DMS153 treated with DMSO at 0.1 percent for 48 hours (cell line): Measurements from ENCODE around the gene PARVB.
"Not testable (repeated sequence)": the region's sequence is repeated elsewhere in the genome, so short reads cannot be mapped to it uniquely, and the experiment has no call there.

Source experiments
- DNase-seq: peaks from one replicate; lab custom pipeline; 2025; ENCODE audit not compliant: unreplicated experiment; lab: John Stamatoyannopoulos, UW

Gene PARVB

DNA sequence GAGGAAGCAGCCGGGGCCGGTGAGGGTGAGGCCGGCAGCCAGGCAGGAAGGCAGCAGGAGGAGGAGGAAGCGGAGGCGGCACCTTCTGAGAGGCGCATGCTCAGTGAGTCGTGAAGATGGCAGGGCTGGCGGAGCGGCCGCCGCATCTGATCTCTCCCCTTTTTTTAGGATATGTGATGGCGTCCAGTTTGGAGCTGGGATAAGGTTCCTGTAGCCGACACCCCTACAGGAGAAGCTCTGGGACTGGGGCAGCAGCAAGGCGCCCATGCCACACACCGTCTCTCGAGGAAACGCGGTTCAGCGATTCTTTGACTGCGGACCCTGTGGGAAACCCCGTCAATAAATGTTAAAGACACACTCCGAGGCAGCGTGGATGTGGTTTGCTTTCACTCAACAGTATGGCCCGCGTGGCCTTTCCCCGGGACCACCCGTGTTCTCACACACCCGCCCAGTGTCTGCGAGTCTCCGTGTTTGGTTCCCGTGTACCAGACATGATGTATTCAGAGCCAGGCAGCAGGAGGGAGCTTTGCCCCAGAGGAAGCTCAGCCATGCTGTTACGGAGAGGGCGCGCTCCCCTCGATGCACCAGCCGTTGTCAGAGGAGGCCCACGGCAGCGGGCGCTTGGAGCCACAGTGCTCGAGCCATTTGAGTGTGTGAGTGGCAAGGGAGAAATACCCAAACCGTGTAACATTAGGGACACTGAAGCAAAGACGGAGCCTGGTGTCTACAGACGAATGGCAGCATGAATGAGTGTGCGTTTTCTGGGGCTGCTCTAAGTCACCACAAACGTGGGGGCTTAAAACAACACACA is 27.7 kb upstream of the PARVB start:
- DNase-seq: no peak

DNA sequence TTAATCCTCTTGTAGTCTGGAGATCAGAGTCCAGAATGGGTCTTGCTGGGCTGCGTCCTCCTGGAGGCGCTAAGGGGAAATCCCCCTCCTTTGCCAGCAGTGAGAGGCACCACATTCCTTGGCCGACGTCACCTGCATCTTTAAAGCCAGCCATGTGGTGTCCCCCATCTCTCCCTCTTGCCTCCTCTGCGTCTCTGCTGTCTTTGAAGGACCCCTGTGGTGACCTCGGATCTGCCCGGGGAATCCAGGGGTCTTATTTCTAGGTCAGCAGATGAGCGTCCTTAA is 27.2 kb upstream of the PARVB start:
- no peak for DNase-seq

DNA sequence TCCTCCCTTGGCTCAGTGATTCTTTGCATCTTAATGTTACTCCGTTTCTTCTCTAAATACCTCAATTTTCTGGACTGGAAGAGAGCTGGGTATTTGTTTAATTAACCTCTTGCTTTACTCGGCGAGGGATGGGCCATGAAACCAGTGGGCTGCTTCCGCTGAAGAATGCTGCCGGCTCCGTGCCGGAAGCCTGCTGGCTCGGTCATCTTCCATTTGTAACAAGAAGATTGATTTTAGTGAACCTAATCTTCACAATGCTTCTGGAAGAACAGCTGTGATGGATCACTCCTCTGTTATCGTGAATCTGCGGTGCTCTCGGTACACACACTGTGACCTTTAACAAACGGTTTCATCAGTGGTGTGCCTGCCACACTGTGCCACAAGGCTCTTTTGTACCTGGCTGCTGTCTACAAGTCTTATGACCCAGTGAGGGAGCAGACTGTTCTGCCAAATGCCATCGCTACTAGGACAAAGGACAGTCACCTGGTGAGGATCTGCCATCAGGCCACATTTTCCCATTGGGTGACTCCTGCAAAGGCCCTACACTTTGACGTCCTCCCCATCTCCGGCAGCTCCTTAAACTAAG is 25.3 kb upstream of the PARVB start:
- no peak for DNase-seq

DNA sequence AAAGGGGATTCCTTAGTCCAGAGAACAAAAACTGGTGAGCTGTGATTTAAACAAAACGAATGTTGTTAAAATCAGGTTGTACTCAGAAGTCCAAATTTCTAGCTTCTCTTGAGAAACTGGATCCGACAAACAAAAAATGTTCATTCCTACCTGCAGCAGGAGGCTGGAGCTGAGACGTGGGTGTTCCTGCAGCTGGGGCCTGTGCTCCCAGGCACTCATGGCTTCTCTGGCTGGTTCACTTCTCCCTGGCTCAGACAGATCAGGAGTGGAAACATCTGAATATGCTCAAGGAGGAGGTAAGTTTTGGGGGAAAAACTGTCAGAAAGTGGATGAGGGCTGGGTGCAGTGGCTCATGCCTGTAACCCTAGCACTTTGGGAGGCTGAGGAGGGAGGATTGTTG is 24.7 kb upstream of the PARVB start:
- no peak for DNase-seq

DNA sequence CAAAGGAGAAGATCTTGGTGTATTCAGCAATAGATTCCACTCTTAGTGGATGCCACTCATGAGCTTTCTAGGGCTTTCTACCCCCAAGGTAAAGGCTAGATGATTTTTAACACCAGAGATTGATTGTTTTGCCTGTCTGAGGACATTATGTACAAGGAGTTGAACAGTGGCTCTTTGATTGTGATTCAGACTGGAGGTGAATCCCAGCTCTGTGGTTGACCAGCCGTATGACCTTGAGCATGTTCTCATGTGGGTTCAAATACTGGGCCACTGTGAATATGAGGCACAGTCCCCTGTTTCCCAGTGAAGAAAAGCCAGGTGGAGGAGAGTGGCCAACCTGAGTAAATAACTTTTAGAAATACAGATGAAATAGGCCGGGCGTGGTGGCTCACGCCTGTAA is 24.0 kb upstream of the PARVB start:
- DNase-seq: no peak

DNA sequence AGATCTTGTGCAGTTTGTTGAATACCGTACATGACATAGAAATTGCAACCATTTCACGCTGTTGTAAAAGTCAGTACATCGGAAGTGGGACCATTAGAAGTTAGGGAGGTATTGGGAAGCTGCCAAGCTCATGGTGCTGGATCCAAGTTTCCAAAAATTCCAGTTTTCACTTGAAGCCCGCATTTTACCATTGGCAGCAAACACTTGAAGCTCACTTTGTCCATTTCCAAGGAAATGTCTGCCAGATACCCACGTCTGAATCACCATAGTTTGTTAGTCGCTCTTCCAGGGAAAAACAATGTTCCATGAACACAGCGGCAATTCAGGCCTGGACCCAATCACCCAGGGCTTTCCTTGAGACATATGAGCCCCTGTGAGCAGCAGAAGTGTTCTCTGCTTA is 22.6 kb upstream of the PARVB start:
- DNase-seq: no peak

DNA sequence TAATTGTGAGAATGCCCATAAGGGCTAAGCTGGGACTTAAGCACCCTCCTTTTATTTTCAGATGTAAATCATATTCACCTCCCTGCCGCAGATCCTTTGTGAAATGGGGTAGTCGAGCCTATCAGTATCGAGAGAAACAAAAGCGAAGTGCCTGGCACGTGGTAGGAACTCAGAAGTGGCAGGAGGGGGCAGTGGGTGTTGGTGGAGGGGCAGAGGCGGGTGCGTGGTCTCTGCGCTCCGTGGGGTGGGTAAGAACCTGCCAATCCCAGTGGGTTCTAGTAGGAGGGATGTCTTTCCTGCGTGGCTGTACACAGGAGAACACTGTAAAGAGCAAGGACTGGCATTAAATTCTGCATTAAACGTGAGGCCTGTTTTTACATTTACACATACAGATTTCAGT is 21.8 kb upstream of the PARVB start:
- no peak for DNase-seq

DNA sequence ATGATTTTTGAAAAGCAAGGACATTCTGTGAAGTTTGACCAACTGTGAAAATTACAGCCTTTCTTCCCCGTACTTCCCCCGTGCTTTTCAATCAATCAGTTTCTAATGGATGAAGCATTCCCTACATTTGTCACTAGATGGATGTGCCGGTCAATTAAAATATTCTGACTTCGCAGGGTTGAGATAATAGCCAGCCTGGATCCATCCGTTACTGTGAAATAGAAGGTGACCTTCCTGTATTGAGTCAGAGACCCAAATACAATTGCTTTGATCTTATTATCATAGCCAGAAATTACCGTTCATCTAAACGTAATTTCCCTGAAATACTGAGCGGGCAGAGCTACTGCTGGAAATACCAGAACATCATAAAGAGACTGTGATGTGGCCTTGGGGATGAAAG is 21.1 kb upstream of the PARVB start:
- DNase-seq: no peak

DNA sequence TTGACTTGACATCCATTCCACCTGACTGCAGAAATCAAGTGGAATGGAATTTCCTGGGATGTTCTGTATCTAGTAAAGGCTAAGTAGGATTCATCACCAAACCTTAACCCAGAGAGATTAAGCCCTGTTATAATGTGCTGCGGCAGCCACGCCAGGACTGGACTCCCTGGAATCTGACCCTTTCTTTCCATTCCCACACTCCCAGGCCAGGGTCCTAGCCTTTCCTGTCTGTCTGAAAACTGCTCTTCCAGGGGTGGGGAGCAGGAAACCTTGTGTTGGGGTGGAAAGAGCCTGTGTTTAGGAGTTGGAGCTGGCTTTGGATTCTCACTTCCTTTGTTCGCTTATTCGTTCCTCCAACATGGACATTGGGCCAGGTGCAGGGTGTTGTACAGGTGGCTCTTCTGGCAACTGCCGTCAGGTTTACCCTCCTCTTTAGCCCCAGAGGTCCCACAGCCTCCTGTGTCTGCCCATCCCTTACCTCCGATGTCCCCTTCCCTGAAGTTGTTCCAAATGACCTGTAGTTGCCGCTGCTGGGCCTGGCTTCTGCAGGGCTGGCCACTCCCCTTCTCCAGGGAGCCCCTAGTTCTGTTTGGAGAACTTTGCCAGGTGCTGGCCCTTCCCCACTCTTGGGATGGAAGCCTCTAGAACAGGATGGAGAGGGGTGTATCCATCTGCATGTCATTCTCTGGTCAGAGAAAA is 20.5 kb upstream of the PARVB start:
- DNase-seq: no peak

DNA sequence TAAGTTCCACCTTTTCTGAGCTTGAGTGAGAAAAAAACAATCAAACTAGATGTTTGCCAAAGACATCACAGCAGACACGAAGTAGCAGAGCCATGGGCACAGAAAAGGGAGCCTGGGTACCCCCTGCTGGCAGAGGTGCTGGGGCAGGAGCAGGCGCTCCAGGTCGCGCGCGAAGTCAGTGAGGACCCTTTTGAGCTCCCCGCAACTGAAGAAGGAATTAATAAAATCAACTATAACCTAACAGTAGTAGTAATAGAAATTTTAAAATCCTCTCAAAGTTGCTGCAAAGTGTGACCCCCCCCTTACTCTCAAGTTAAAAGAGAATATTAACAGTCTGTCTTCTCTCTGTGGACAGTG is 20.0 kb upstream of the PARVB start:
- DNase-seq: no peak

DNA sequence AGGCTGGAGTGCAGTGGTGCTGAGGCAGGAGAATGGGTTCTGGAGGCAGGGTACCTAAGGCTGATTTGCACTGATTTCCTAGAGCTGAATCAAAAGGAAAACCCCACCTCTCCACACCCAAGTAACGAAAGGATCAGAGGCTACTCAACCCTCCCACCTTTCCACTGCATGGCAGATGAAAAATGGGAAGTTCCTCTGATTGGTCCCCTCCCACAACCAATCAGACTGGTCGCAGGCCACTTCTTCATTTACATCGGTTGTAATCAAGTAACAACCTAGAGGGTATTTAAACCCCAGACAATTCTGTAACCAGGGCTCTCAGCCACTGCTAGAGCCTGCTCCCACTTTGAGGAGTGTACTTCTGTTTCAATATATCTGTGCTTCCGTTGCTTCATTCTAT is 18.6 kb upstream of the PARVB start:
- DNase-seq: no peak

DNA sequence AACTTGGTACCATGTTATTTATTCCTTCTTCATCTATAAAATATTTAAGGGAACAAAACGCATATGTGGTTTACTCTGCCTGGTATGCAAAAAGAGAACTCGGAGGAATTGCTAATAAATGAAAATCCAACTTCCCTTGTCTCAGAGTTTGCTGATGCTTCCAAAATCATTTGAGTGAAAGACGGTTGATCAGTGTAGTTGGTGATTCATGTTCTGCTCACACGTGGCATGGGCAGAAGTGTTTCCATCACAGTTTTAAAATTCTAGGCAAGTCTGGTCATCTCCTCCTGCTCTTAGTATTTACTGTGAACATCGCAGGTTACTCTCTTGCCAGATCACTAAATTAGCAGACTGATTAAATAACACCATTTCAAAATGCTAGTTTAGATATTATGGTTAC is 11.9 kb upstream of the PARVB start:
- DNase-seq: no peak

DNA sequence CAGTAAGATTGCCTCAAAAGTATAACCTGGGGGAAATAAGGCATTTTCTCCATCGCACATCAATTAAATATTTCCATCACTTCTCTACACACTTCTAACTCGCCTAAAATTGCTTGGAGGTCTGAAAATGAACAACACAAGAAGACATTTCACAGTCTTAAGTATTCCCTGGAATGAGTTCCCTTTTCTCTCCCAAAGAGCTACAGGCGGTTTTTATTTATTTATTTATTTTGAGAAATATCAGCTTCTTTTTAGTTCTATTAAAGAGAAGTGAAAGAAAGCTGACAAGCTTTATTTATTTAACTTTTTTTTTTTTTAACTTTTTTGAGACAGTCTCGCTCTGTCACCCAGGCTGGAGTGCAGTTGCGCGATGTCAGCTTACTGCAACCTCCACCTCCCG is 11.5 kb upstream of the PARVB start:
- no peak for DNase-seq

DNA sequence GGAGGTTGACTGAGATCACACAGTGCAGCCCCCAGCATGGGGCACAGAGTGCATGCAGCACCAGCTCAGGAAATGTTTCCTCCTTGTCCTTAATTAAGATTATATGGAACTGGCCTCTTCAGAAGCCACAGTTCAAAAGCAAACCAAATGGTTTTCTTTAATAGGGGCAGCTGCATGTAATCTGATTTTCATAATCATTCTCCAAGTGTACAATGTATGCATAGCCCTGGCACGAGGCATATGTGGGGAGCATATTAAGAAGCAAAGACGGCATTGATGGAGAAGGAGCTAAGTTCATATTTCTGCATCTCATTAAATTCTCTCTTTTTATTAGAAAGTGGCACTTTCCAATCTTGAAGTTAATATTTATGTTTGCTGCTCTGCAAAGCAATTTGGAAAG is 9.9 kb upstream of the PARVB start:
- DNase-seq: no peak

DNA sequence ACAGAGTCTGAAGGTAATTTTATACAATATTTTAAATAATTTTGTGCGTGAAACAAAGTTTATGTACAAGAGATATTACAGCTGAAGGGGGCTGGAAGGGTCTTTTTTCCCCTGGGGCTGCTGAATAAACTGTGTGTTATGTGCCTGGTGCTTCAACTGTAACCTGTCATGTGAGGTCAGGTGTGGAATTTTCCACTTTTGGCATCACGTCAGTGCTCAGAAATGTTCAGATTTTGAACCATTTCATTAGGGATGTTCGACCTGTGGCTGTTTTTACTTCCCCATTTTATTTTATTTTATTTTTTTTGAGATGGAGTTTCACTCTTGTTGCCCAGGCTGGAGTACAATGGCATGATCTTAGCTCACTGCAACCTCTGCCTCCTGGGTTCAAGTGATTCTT is 7.5 kb upstream of the PARVB start:
- not testable (repeated sequence) for DNase-seq

DNA sequence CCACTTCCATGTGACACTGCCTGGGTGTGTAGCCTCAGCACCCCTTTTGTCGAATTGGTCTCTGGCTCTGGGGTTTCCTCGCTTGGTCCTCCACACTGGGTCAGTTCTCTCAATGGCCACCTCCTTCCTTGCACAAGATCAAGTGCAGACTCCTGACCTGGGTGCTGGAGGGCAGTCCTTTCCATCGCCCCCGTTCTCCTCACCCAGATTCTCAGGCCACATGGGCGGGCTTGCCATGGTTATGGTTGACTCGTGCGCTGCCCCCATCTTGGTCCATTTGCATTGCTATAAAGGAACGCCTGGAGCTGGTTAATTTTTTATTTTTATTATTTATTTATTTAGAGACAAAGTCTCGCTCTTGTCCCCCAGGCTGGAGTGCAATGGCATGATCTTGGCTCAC is 5.5 kb upstream of the PARVB start:
- DNase-seq: no peak

DNA sequence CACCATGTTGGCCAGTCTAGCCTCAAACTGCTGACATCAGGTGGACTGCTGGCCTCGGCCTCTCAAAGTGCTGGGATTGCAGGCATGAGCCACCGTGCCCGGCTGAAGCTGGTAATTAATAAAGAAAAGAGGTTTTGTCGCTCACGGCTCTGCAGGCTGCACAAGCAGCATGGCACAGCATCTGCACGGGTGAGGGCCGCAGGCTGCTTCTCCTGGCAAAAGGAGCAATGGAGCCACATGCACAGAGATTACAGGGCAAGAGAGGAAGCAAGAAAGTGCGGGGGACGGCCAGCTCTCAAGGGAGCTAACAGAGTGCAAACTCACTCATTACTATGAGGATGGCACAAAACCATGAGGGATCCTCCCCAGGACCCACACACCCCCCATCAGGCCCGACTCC is 4.7 kb upstream of the PARVB start:
- DNase-seq: no peak

DNA sequence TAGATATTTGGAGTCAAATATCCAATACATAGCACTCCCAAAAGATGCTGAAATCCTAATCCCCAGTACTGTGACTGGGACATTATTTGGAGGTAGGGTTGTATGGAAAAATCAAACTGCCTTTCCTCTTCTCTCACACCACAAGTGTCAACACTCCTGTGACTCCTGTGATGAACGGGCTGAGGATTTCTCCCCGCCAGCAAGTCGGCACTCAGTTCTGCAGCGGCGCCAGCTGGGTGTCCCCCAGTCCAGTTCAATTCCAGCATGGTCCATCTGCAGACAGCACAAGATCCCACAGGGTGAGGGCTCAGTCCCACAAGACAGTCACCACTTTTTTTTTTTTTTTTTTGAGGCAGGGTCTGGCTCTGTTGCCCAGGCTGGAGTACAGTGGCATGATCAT is 4.3 kb upstream of the PARVB start:
- DNase-seq: no peak

DNA sequence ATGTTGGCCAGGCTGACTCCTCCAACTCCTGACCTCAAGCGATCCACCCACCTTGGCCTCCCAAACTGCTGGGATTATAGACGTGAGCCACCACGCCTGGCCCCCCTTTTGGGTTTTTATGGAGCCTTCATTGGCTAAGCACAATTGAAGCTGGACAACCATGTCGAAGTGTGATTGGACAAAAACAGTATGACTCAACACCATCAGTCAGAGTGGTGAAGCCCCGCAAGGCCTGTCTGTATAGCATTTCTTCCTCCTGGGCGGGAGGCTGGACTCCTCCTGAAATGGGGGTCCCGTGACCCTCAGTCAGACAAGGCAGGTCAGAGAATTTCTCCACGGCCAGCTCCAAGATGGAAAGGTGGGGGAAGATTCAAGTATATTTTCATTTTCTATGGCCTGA is 3.1 kb upstream of the PARVB start:
- no peak for DNase-seq

DNA sequence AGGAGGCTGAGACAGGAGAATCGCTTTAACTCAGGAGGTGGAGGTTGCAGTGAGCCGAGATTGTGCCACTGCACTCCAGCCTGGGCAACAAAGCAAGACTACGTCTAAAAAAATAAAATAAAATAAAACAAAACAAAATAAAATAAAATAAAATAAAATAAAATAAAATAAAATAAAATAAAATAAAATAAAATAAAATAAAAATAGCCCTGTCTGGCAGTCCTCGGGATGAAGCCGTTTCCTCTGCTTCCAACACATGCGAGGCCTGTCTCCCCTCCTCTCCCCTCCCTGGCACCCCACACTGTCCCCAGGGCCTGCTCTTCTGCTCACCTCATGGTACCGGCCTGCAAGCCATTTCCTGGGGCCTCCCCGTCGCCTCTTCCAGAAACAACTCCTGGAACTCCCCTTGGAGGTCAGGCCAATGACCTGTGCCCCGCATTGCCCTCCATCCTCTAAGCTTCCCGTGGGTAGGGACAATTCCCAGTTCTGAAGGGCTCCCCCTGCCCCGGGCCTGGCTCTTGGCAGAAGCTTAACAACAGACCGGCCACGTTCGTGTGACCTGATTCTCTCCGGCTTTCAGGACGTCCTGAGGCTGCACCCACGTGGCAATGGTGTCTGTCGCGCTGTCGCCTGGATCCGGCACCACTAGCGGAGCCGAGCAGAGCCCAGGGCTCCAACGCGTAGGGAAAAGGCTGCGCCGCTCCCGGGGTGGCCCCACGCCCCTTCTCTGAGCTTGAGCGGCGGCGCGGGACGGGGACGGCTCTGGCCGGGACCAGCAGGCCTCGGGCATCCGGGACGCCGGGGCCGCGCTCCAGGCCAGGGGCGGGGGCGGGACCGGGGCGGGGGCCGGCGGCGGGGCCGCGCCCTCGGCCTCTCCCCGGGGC is 456 bp upstream of the PARVB start:
- no peak for DNase-seq

DNA sequence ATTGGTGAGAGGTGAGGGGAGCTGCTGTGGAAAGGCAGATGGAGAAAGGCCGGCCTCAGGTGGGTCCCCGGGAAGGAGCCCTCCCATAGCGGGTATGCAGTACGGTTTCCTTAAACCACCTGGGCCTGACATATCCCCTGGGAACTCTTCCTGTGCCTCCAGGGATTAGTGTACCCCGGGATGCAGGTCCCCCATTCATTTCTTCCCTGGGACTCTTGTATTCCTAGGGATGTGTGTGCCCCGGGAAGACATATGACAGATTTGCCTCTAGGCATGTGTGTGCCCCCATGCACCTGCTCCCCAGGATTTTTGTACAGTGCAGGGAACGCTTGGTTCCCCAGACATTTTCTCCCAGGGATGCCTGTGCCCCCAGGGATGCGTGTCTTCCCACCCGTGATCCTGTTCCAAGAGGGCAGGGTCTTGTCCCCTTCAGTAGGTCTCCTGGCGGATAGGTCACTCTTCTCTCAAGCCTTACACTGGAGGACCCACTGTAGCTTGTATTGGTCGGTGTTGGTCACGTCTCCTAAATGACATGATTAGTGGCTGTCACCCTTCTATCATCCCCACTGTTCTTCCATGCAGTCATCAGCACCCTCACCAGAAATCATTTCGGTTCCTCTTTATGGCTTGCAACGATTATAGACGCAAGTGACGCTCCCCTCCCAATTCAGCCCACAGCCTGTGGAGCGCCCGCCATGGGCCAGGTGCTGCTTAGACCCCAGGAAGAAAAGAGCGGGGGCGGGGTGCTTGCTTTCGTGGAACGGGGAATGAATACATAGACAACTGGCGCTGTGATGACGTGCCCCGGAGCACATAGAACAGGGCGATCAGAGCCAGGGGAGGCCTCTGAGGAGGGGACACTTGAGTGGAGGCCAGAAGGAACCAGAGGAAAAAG is 1.3 kb downstream of the PARVB start:
- DNase-seq: no peak
